Measurements from ENCODE around the gene EPB41L2. TPM values are rescaled to one million over a fixed set of nuclear protein-coding genes. Genes with fewer than 3 reads are reported as not detected.

Gene EPB41L2
- total and polyA plus RNA-seq, 5 donors, result 30.2 to 120 (median 105) TPM

- DNase-seq (no peak), ATAC-seq (no peak)
- H3K4me1 ChIP-seq (ENCODE audit: control insufficient read depth, insufficient read depth, low read length), result no peaks in the 10 kb centered on the region
- WGBS, result 92% methylated on average over 11 of the region's 11 CpGs
- intact Hi-C loops (cut with DNase I), result no loop called here
- no peaks in the 10 kb centered on the region for H3K9me3 ChIP-seq (ENCODE audit: control insufficient read depth, low read length)
- H3K27ac ChIP-seq (ENCODE audit: low read length), result no peak overlapping the region
- H3K4me3 ChIP-seq (ENCODE audit: low read length), result no peak overlapping the region
- no peaks in the 10 kb centered on the region for H3K27me3 ChIP-seq (ENCODE audit: control insufficient read depth, insufficient read depth)
Observed at GRCh38 chr6:130864344-130864743, 198.7 kb downstream of the EPB41L2 start.

GRCh38 chr6:130863415-130864230 is 199.4 kb downstream of the EPB41L2 start:
- DNase-seq (no peak), ATAC-seq (no peak)
- Histone ChIP-seq H3K9me3 (ENCODE audit: control insufficient read depth, low read length) (no peaks in the 10 kb centered on the region), H3K27me3 (ENCODE audit: control insufficient read depth, insufficient read depth) (no peaks in the 10 kb centered on the region), H3K27ac (ENCODE audit: low read length) (no peak overlapping the region), H3K4me3 (ENCODE audit: low read length) (no peak overlapping the region), H3K4me1 (ENCODE audit: control insufficient read depth, insufficient read depth, low read length) (no peaks in the 10 kb centered on the region)
- 86% methylated on average over 4 of the region's 4 CpGs for WGBS
- intact Hi-C loops (cut with DNase I), result no loop called here

- ATAC-seq, result no peak
- DNase-seq, result no peak
- H3K27ac ChIP-seq (ENCODE audit: low read length), result no peak overlapping the region
- no peak overlapping the region for H3K4me3 ChIP-seq (ENCODE audit: low read length)
- WGBS, result 88% methylated on average over 2 of the region's 2 CpGs
- intact Hi-C loops (cut with DNase I), result no loop called here
- no peaks in the 10 kb centered on the region for H3K4me1 ChIP-seq (ENCODE audit: control insufficient read depth, insufficient read depth, low read length)
- no peaks in the 10 kb centered on the region for H3K27me3 ChIP-seq (ENCODE audit: control insufficient read depth, insufficient read depth)
- H3K9me3 ChIP-seq (ENCODE audit: control insufficient read depth, low read length), result no peaks in the 10 kb centered on the region
Observed at GRCh38 chr6:130862370-130862769, 200.7 kb downstream of the EPB41L2 start.

GRCh38 chr6:130859161-130859867 is 203.7 kb downstream of the EPB41L2 start:
- no peak for ATAC-seq
- WGBS, result 90% methylated on average over 11 of the region's 11 CpGs
- Histone ChIP-seq H3K27ac (ENCODE audit: low read length) (no peak overlapping the region), H3K4me1 (ENCODE audit: control insufficient read depth, insufficient read depth, low read length) (no peaks in the 10 kb centered on the region), H3K9me3 (ENCODE audit: control insufficient read depth, low read length) (no peaks in the 10 kb centered on the region), H3K4me3 (ENCODE audit: low read length) (no peak overlapping the region), H3K27me3 (ENCODE audit: control insufficient read depth, insufficient read depth) (no peaks in the 10 kb centered on the region)
- no peak for DNase-seq
- intact Hi-C loops (cut with DNase I), result no loop called here

DNA sequence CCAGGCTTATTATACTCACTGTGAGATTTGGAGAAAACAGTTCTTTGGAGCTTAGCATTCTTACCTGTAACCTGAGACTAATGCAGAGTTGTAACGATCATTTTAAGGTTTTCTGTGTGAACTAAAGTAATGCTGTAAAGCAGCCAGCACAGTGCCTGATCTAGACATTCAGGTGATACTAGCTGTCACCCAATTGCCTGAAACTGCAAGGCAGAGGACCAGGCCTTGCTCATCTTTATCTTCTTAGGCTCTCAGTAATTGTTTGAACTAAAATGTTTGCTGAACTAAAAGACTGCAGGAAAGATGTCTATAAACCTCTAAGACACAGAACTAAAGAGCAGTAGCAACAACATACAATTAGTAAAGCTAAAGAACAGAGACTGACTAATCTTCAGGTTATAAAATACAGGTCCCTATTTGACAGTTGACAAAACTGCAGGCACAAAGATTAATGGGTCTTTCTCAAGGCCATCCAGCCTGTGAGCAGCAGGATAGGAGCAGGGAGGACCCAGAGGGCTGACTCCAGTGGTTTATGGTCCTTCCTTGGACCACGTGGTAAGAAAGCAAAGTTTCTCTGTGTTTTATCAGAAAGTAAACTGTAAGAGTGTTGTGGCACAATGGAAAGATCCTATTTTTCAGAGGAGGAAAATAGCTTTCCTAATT is 204.4 kb downstream of the EPB41L2 start:
- Histone ChIP-seq H3K4me1 (ENCODE audit: control insufficient read depth, insufficient read depth, low read length) (no peaks in the 10 kb centered on the region), H3K27me3 (ENCODE audit: control insufficient read depth, insufficient read depth) (no peaks in the 10 kb centered on the region), H3K4me3 (ENCODE audit: low read length) (no peak overlapping the region), H3K27ac (ENCODE audit: low read length) (no peak overlapping the region), H3K9me3 (ENCODE audit: control insufficient read depth, low read length) (no peaks in the 10 kb centered on the region)
- intact Hi-C loops (cut with DNase I), result no loop called here
- WGBS, result 71% methylated on average over 2 of the region's 2 CpGs
- ATAC-seq, result no peak
- DNase-seq, result no peak

DNA sequence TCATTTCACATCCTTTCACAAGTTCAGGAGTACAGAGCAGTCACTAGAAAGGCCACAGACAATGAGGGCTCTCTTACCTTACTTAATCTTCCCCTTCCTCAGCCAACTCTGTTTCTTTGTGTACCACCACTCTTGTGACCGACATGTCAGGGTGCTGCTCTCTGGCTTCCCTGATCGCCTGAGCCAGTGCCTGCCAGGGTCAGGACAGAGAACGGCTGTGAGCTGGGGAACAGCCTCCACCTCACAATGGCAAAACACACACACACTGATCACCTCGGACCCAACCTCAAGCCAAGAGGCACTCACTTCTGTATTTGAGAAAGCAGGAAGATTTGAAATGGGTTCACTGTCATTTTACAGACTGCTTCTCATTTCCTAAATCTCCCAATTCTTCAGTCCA is 205.0 kb downstream of the EPB41L2 start:
- 84% methylated on average over 4 of the region's 4 CpGs for WGBS
- intact Hi-C loops (cut with DNase I), result no loop called here

GRCh38 chr6:130853555-130854183 is 209.4 kb downstream of the EPB41L2 start:
- intact Hi-C loops (cut with DNase I), result no loop called here
- 59% methylated on average over 5 of the region's 5 CpGs for WGBS

More for the DNA sequence above, 205.0 kb downstream of the EPB41L2 start:
- Histone ChIP-seq H3K27me3 (ENCODE audit: control insufficient read depth, insufficient read depth) (no peaks in the 10 kb centered on the region), H3K9me3 (ENCODE audit: control insufficient read depth, low read length) (no peaks in the 10 kb centered on the region), H3K4me1 (ENCODE audit: control insufficient read depth, insufficient read depth, low read length) (no peaks in the 10 kb centered on the region), H3K4me3 (ENCODE audit: low read length) (no peak overlapping the region), H3K27ac (ENCODE audit: low read length) (no peak overlapping the region)
- DNase-seq (no peak), ATAC-seq (no peak)

DNA sequence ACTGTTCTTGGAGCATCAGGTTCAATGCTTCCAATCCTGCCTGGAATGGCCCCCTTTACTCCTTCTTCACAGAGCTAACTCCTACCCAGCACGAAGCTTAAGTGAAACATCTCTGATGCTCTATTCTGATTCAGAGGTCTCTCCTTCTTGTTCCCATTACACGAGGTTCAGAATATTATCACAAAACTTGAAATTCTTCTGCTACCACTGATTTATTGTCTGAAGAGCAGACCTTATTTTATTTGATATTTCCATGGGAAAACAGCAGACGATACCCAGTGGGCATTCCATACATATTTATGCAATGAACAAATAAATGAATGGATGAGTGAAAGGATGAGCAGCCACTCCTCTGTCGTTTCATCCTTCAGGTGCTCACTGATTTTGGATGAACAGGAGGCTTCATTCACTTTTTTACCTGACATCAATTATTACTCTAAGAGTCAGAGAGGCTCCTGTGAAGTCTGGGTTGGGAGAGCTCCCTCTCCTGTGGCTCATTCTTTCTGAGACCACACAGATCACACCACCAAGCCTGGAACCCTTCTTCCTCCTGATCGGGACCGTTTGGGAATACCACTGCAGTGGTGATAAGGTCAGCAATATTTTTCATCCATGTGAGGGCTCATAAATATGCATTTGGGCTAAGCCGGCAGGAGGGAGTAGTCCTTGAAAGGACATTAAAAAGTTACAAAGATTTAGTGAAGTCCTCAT is 210.0 kb downstream of the EPB41L2 start:
- intact Hi-C loops (cut with DNase I), result no loop called here
- no peak overlapping the region for H3K27ac ChIP-seq (ENCODE audit: low read length)
- ATAC-seq, result no peak
- 66% methylated on average over 7 of the region's 7 CpGs for WGBS
- H3K9me3 ChIP-seq (ENCODE audit: control insufficient read depth, low read length), result no peaks in the 10 kb centered on the region
- no peak overlapping the region for H3K4me3 ChIP-seq (ENCODE audit: low read length)
- H3K4me1 ChIP-seq (ENCODE audit: control insufficient read depth, insufficient read depth, low read length), result no peaks in the 10 kb centered on the region
- no peak for DNase-seq
- H3K27me3 ChIP-seq (ENCODE audit: control insufficient read depth, insufficient read depth), result no peaks in the 10 kb centered on the region

More at GRCh38 chr6:130853555-130854183, 209.4 kb downstream of the EPB41L2 start:
- no peak for ATAC-seq
- Histone ChIP-seq H3K4me1 (ENCODE audit: control insufficient read depth, insufficient read depth, low read length) (no peaks in the 10 kb centered on the region), H3K9me3 (ENCODE audit: control insufficient read depth, low read length) (no peaks in the 10 kb centered on the region), H3K27ac (ENCODE audit: low read length) (no peak overlapping the region), H3K4me3 (ENCODE audit: low read length) (no peak overlapping the region), H3K27me3 (ENCODE audit: control insufficient read depth, insufficient read depth) (no peaks in the 10 kb centered on the region)
- DNase-seq, result no peak

GRCh38 chr6:130851026-130851425 is 212.0 kb downstream of the EPB41L2 start:
- H3K4me1 ChIP-seq (ENCODE audit: control insufficient read depth, insufficient read depth, low read length), result peaks cover 1% of the 10 kb centered on the region
- no peak overlapping the region for H3K4me3 ChIP-seq (ENCODE audit: low read length)
- intact Hi-C loops (cut with DNase I), result no loop called here
- H3K27ac ChIP-seq (ENCODE audit: low read length), result no peak overlapping the region
- DNase-seq, result no peak
- no peak for ATAC-seq
- no peaks in the 10 kb centered on the region for H3K27me3 ChIP-seq (ENCODE audit: control insufficient read depth, insufficient read depth)
- H3K9me3 ChIP-seq (ENCODE audit: control insufficient read depth, low read length), result no peaks in the 10 kb centered on the region
- 70% methylated on average over 1 of the region's 1 CpG for WGBS

DNA sequence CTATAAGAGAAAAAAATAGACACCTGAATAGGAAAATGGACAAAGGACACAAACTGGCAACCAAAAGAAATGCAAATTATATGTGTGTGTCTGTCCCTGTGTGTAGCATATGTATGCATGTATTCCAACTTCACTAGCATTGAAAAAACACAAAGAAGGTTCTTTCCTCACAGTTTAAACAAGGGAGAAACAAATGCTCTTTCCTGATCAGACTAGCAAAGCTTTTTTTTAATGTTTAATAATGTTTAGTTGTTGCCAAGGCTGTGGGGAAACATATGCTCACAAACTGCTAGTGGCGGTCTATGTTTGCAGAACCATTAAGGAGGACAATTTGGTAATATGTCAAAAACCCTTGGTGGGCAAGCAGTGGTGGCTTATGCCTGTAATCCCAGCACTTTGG is 213.5 kb downstream of the EPB41L2 start:
- 93% methylated on average over 1 of the region's 1 CpG for WGBS
- ATAC-seq, result no peak
- DNase-seq, result no peak
- intact Hi-C loops (cut with DNase I), result no loop called here
- no peak overlapping the region for H3K4me3 ChIP-seq (ENCODE audit: low read length)
- H3K27me3 ChIP-seq (ENCODE audit: control insufficient read depth, insufficient read depth), result no peaks in the 10 kb centered on the region
- H3K4me1 ChIP-seq (ENCODE audit: control insufficient read depth, insufficient read depth, low read length), result peaks cover 1% of the 10 kb centered on the region
- H3K27ac ChIP-seq (ENCODE audit: low read length), result no peak overlapping the region
- no peaks in the 10 kb centered on the region for H3K9me3 ChIP-seq (ENCODE audit: control insufficient read depth, low read length)
